ENCODE results near the gene CELF1. TPM values are rescaled to one million over a fixed set of nuclear protein-coding genes. Genes with fewer than 3 reads are reported as not detected.

CELF1 gene
- total and polyA plus RNA-seq, 5 donors from 2014 or later, result 30.8 to 124 (median 52.4) TPM

- no peaks in the 10 kb centered on the region for H3K27me3 ChIP-seq (ENCODE audit: control insufficient read depth, insufficient read depth, low read length)
- Mint-ChIP-seq H3K27me3 (no peaks in the 10 kb centered on the region), H3K4me3 (no peak overlapping the region), H3K36me3 (peaks cover 34% of the 10 kb centered on the region), H3K4me1 (peaks cover 0 to 17% (median 6%) of the 10 kb centered on the region in 4 donors), H3K27ac (no peak overlapping the region), H3K9me3 (no peaks in the 10 kb centered on the region)
- ATAC-seq (ENCODE audit: low read depth in 2 of 2) (no peak), DNase-seq (no peak)
- no peaks in the 10 kb centered on the region for H3K9me3 ChIP-seq (ENCODE audit: control insufficient read depth in 2 of 2, low read length in 2 of 2)
- H3K27ac ChIP-seq (ENCODE audit: insufficient read depth, low read length, poor library complexity, severe bottlenecking), result no peak overlapping the region
- H3K4me3 ChIP-seq (ENCODE audit: low read depth, low read length), result no peak overlapping the region
- peaks cover 90% of the 10 kb centered on the region for H3K36me3 ChIP-seq (ENCODE audit: control insufficient read depth, insufficient read depth, low read length)
- no peaks in the 10 kb centered on the region for H3K4me1 ChIP-seq (ENCODE audit: control insufficient read depth, insufficient read depth, low read length, poor library complexity, severe bottlenecking)
These were observed 82.3 kb downstream of the CELF1 start for GRCh38 chr11:47470671-47471070.

GRCh38 chr11:47469361-47470179 lies 83.4 kb downstream of the CELF1 start:
- no peak for ATAC-seq (ENCODE audit: low read depth in 2 of 2)
- Mint-ChIP-seq H3K27ac (peak overlapping the region in 2 of 3 donors; percentile 31 to 76), H3K27me3 (no peaks in the 10 kb centered on the region), H3K9me3 (no peaks in the 10 kb centered on the region), H3K36me3 (peaks cover 36% of the 10 kb centered on the region), H3K4me1 (peaks cover 0 to 20% (median 5%) of the 10 kb centered on the region in 4 donors), H3K4me3 (no peak overlapping the region)
- Histone ChIP-seq H3K4me1 (ENCODE audit: control insufficient read depth, insufficient read depth, low read length, poor library complexity, severe bottlenecking) (no peaks in the 10 kb centered on the region), H3K27me3 (ENCODE audit: control insufficient read depth, insufficient read depth, low read length) (no peaks in the 10 kb centered on the region), H3K27ac (ENCODE audit: insufficient read depth, low read length, poor library complexity, severe bottlenecking) (no peak overlapping the region), H3K9me3 (ENCODE audit: control insufficient read depth in 2 of 2, low read length in 2 of 2) (no peaks in the 10 kb centered on the region), H3K4me3 (ENCODE audit: low read depth, low read length) (no peak overlapping the region), H3K36me3 (ENCODE audit: control insufficient read depth, insufficient read depth, low read length) (peaks cover 86% of the 10 kb centered on the region)
- no peak for DNase-seq

GRCh38 chr11:47468598-47469214 lies 84.2 kb downstream of the CELF1 start:
- Histone ChIP-seq H3K27ac (ENCODE audit: insufficient read depth, low read length, poor library complexity, severe bottlenecking) (peak overlapping the region; percentile 31), H3K9me3 (ENCODE audit: control insufficient read depth in 2 of 2, low read length in 2 of 2) (no peaks in the 10 kb centered on the region), H3K27me3 (ENCODE audit: control insufficient read depth, insufficient read depth, low read length) (no peaks in the 10 kb centered on the region), H3K4me3 (ENCODE audit: low read depth, low read length) (no peak overlapping the region), H3K36me3 (ENCODE audit: control insufficient read depth, insufficient read depth, low read length) (peaks cover 83% of the 10 kb centered on the region), H3K4me1 (ENCODE audit: control insufficient read depth, insufficient read depth, low read length, poor library complexity, severe bottlenecking) (no peaks in the 10 kb centered on the region)
- Mint-ChIP-seq H3K36me3 (peaks cover 31% of the 10 kb centered on the region), H3K27ac (peak overlapping the region in 1 of 3 donors; percentile 78), H3K27me3 (no peaks in the 10 kb centered on the region), H3K4me1 (peaks cover 0 to 13% (median 5%) of the 10 kb centered on the region in 4 donors), H3K9me3 (no peaks in the 10 kb centered on the region), H3K4me3 (no peak overlapping the region)
- ATAC-seq (ENCODE audit: low read depth in 2 of 2) (no peak), DNase-seq (no peak)

- Mint-ChIP-seq H3K27me3 (no peaks in the 10 kb centered on the region), H3K9me3 (no peaks in the 10 kb centered on the region), H3K4me1 (peaks cover 0 to 13% (median 5%) of the 10 kb centered on the region in 4 donors), H3K27ac (no peak overlapping the region), H3K36me3 (peaks cover 18% of the 10 kb centered on the region), H3K4me3 (no peak overlapping the region)
- DNase-seq (no peak), ATAC-seq (ENCODE audit: low read depth in 2 of 2) (no peak)
- H3K27me3 ChIP-seq (ENCODE audit: control insufficient read depth, insufficient read depth, low read length), result no peaks in the 10 kb centered on the region
- H3K4me3 ChIP-seq (ENCODE audit: low read depth, low read length), result no peak overlapping the region
- no peaks in the 10 kb centered on the region for H3K9me3 ChIP-seq (ENCODE audit: control insufficient read depth in 2 of 2, low read length in 2 of 2)
- H3K27ac ChIP-seq (ENCODE audit: insufficient read depth, low read length, poor library complexity, severe bottlenecking), result no peak overlapping the region
- no peaks in the 10 kb centered on the region for H3K4me1 ChIP-seq (ENCODE audit: control insufficient read depth, insufficient read depth, low read length, poor library complexity, severe bottlenecking)
- H3K36me3 ChIP-seq (ENCODE audit: control insufficient read depth, insufficient read depth, low read length), result peaks cover 69% of the 10 kb centered on the region
These were observed 85.6 kb downstream of the CELF1 start for GRCh38 chr11:47467357-47467756.

- no peak for ATAC-seq (ENCODE audit: low read depth in 2 of 2)
- H3K27me3 ChIP-seq (ENCODE audit: control insufficient read depth, insufficient read depth, low read length), result no peaks in the 10 kb centered on the region
These were observed 86.2 kb downstream of the CELF1 start for GRCh38 chr11:47466701-47467250.

GRCh38 chr11:47466201-47466600 lies 86.7 kb downstream of the CELF1 start:
- Mint-ChIP-seq H3K27ac (peak overlapping the region in 2 of 3 donors; percentile 6 to 55), H3K4me1 (peaks cover 0 to 13% (median 5%) of the 10 kb centered on the region in 4 donors), H3K4me3 (no peak overlapping the region), H3K36me3 (peaks cover 22% of the 10 kb centered on the region), H3K9me3 (no peaks in the 10 kb centered on the region), H3K27me3 (no peaks in the 10 kb centered on the region)
- Histone ChIP-seq H3K27me3 (ENCODE audit: control insufficient read depth, insufficient read depth, low read length) (no peaks in the 10 kb centered on the region), H3K9me3 (ENCODE audit: control insufficient read depth in 2 of 2, low read length in 2 of 2) (no peaks in the 10 kb centered on the region), H3K27ac (ENCODE audit: insufficient read depth, low read length, poor library complexity, severe bottlenecking) (no peak overlapping the region), H3K4me1 (ENCODE audit: control insufficient read depth, insufficient read depth, low read length, poor library complexity, severe bottlenecking) (no peaks in the 10 kb centered on the region), H3K36me3 (ENCODE audit: control insufficient read depth, insufficient read depth, low read length) (peaks cover 58% of the 10 kb centered on the region), H3K4me3 (ENCODE audit: low read depth, low read length) (no peak overlapping the region)
- no peak for DNase-seq
- ATAC-seq (ENCODE audit: low read depth in 2 of 2), result no peak

More at GRCh38 chr11:47466701-47467250, 86.2 kb downstream of the CELF1 start:
- H3K9me3 ChIP-seq (ENCODE audit: control insufficient read depth in 2 of 2, low read length in 2 of 2), result no peaks in the 10 kb centered on the region
- H3K4me3 ChIP-seq (ENCODE audit: low read depth, low read length), result no peak overlapping the region
- H3K4me1 ChIP-seq (ENCODE audit: control insufficient read depth, insufficient read depth, low read length, poor library complexity, severe bottlenecking), result no peaks in the 10 kb centered on the region
- H3K36me3 ChIP-seq (ENCODE audit: control insufficient read depth, insufficient read depth, low read length), result peaks cover 64% of the 10 kb centered on the region
- H3K27me3 Mint-ChIP-seq, result no peaks in the 10 kb centered on the region
- no peak overlapping the region for H3K27ac ChIP-seq (ENCODE audit: insufficient read depth, low read length, poor library complexity, severe bottlenecking)
- H3K4me3 Mint-ChIP-seq, result no peak overlapping the region
- H3K4me1 Mint-ChIP-seq, result peaks cover 0 to 13% (median 5%) of the 10 kb centered on the region in 4 donors
- no peak for DNase-seq
- H3K27ac Mint-ChIP-seq, result no peak overlapping the region
- peaks cover 22% of the 10 kb centered on the region for H3K36me3 Mint-ChIP-seq
- H3K9me3 Mint-ChIP-seq, result no peaks in the 10 kb centered on the region

GRCh38 chr11:47464483-47464882 lies 88.4 kb downstream of the CELF1 start:
- peaks cover 41% of the 10 kb centered on the region for H3K36me3 ChIP-seq (ENCODE audit: control insufficient read depth, insufficient read depth, low read length)
- Mint-ChIP-seq H3K36me3 (peaks cover 17% of the 10 kb centered on the region), H3K4me1 (peaks cover 0 to 13% (median 8%) of the 10 kb centered on the region in 4 donors), H3K27me3 (no peaks in the 10 kb centered on the region), H3K4me3 (no peak overlapping the region), H3K27ac (no peak overlapping the region), H3K9me3 (no peaks in the 10 kb centered on the region)
- no peak overlapping the region for H3K27ac ChIP-seq (ENCODE audit: insufficient read depth, low read length, poor library complexity, severe bottlenecking)
- H3K27me3 ChIP-seq (ENCODE audit: control insufficient read depth, insufficient read depth, low read length), result no peaks in the 10 kb centered on the region
- H3K4me3 ChIP-seq (ENCODE audit: low read depth, low read length), result no peak overlapping the region
- H3K4me1 ChIP-seq (ENCODE audit: control insufficient read depth, insufficient read depth, low read length, poor library complexity, severe bottlenecking), result no peaks in the 10 kb centered on the region
- ATAC-seq (ENCODE audit: low read depth in 2 of 2) (no peak), DNase-seq (no peak)
- H3K9me3 ChIP-seq (ENCODE audit: control insufficient read depth in 2 of 2, low read length in 2 of 2), result no peaks in the 10 kb centered on the region

All from CD4-positive, CD25-positive, alpha-beta regulatory T cell (primary cell).